ENCODE data around the gene TENM4.

The TENM4 gene

GRCh38 chr11:78651923-78652842, 788.6 kb downstream of the TENM4 start:
- Histone ChIP-seq H3K4me1 (ENCODE audit: control insufficient read depth, insufficient read depth, low read length) (no peaks in the 10 kb centered on the region), H3K36me3 (ENCODE audit: control insufficient read depth, insufficient read depth, low read length) (no peaks in the 10 kb centered on the region), H3K4me3 (ENCODE audit: low read length) (no peak overlapping the region), H3K9ac (ENCODE audit: low read length) (no peak overlapping the region), H3K27me3 (ENCODE audit: control insufficient read depth, insufficient read depth, low read length) (no peaks in the 10 kb centered on the region), H3K9me3 (ENCODE audit: control insufficient read depth, low read length) (no peaks in the 10 kb centered on the region)

DNA sequence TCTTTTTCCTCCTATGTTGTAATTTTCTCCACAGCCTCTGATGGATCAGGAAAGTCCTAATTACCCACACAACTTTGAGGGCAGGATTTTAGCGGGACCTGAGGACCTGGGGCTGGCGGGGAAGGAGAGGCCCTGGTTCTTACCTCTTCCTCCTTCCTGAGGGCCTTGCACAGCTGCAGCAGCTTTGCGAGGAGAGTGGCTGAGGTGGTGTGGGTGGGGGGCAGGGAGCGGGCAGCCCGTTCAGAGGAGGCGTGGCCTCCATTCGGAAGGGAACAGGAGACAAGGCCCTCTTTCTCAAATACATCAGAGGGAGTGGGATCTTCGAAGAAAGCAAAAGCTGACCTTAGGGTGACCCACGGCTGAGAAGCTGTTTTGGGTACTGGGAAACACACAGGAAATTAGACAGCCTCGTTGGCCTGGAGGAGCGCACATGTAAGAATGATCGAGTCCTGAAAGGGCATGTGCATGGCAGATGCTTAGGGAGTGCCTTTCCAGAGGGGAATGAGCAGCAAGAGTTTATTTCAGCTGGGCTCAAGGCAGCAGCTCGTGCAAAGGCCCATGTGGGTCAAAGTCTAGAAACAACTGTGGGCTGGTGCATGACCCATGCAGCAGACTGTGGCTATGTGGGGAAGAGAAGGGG, 789.6 kb downstream of the TENM4 start:
- Histone ChIP-seq H3K36me3 (ENCODE audit: control insufficient read depth, insufficient read depth, low read length) (no peaks in the 10 kb centered on the region), H3K4me3 (ENCODE audit: low read length) (no peak overlapping the region), H3K4me1 (ENCODE audit: control insufficient read depth, insufficient read depth, low read length) (no peaks in the 10 kb centered on the region), H3K9me3 (ENCODE audit: control insufficient read depth, low read length) (no peaks in the 10 kb centered on the region), H3K9ac (ENCODE audit: low read length) (no peak overlapping the region), H3K27me3 (ENCODE audit: control insufficient read depth, insufficient read depth, low read length) (no peaks in the 10 kb centered on the region)

GRCh38 chr11:78649361-78650215, 791.2 kb downstream of the TENM4 start:
- H3K9ac ChIP-seq (ENCODE audit: low read length): no peak overlapping the region
- no peaks in the 10 kb centered on the region for H3K27me3 ChIP-seq (ENCODE audit: control insufficient read depth, insufficient read depth, low read length)
- H3K9me3 ChIP-seq (ENCODE audit: control insufficient read depth, low read length): no peaks in the 10 kb centered on the region
- no peak overlapping the region for H3K4me3 ChIP-seq (ENCODE audit: low read length)
- no peaks in the 10 kb centered on the region for H3K4me1 ChIP-seq (ENCODE audit: control insufficient read depth, insufficient read depth, low read length)
- H3K36me3 ChIP-seq (ENCODE audit: control insufficient read depth, insufficient read depth, low read length): no peaks in the 10 kb centered on the region

- Histone ChIP-seq H3K9me3 (ENCODE audit: control insufficient read depth, low read length) (no peaks in the 10 kb centered on the region), H3K27me3 (ENCODE audit: control insufficient read depth, insufficient read depth, low read length) (no peaks in the 10 kb centered on the region), H3K9ac (ENCODE audit: low read length) (no peak overlapping the region), H3K4me1 (ENCODE audit: control insufficient read depth, insufficient read depth, low read length) (no peaks in the 10 kb centered on the region), H3K36me3 (ENCODE audit: control insufficient read depth, insufficient read depth, low read length) (no peaks in the 10 kb centered on the region), H3K4me3 (ENCODE audit: low read length) (no peak overlapping the region)
Observed at GRCh38 chr11:78647986-78648875, 792.6 kb downstream of the TENM4 start.

DNA sequence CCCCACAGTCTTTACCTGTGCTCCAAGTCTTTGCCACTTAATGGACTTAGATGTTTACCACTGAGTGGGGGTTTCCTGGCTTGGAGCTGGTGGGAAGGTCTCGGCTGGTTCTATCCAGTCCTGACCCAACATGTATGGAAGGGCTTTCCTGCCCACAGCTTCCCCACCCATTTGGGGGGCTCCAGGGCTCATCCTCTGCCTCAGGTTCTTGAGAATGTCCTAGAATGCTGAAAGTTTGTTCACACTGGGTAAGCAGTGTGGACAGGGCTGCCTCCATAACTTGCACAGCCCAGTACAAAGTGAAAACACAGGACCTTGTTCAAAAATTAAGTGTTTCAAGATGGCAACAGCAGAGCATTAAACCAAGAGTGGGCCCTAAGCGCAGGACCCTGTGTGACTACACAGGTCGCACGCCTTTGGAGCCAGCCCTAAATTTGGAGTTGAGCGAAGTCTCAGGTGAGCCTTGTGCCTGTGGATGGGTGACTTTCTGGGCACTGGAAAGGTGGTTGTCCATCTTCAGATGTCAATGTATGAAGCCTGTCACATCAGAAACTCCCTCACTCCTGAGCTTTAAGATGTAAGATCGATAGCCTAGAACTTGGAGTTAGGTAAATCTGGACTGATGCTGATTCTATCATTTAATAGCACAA, 793.4 kb downstream of the TENM4 start:
- Histone ChIP-seq H3K4me3 (ENCODE audit: low read length) (no peak overlapping the region), H3K36me3 (ENCODE audit: control insufficient read depth, insufficient read depth, low read length) (no peaks in the 10 kb centered on the region)

GRCh38 chr11:78646564-78647185, 794.2 kb downstream of the TENM4 start:
- Histone ChIP-seq H3K9me3 (ENCODE audit: control insufficient read depth, low read length) (no peaks in the 10 kb centered on the region), H3K4me3 (ENCODE audit: low read length) (no peak overlapping the region), H3K9ac (ENCODE audit: low read length) (no peak overlapping the region), H3K4me1 (ENCODE audit: control insufficient read depth, insufficient read depth, low read length) (no peaks in the 10 kb centered on the region), H3K27me3 (ENCODE audit: control insufficient read depth, insufficient read depth, low read length) (no peaks in the 10 kb centered on the region), H3K36me3 (ENCODE audit: control insufficient read depth, insufficient read depth, low read length) (no peaks in the 10 kb centered on the region)

More for the DNA sequence above, 793.4 kb downstream of the TENM4 start:
- H3K9me3 ChIP-seq (ENCODE audit: control insufficient read depth, low read length): no peaks in the 10 kb centered on the region
- no peak overlapping the region for H3K9ac ChIP-seq (ENCODE audit: low read length)
- no peaks in the 10 kb centered on the region for H3K4me1 ChIP-seq (ENCODE audit: control insufficient read depth, insufficient read depth, low read length)
- H3K27me3 ChIP-seq (ENCODE audit: control insufficient read depth, insufficient read depth, low read length): no peaks in the 10 kb centered on the region

DNA sequence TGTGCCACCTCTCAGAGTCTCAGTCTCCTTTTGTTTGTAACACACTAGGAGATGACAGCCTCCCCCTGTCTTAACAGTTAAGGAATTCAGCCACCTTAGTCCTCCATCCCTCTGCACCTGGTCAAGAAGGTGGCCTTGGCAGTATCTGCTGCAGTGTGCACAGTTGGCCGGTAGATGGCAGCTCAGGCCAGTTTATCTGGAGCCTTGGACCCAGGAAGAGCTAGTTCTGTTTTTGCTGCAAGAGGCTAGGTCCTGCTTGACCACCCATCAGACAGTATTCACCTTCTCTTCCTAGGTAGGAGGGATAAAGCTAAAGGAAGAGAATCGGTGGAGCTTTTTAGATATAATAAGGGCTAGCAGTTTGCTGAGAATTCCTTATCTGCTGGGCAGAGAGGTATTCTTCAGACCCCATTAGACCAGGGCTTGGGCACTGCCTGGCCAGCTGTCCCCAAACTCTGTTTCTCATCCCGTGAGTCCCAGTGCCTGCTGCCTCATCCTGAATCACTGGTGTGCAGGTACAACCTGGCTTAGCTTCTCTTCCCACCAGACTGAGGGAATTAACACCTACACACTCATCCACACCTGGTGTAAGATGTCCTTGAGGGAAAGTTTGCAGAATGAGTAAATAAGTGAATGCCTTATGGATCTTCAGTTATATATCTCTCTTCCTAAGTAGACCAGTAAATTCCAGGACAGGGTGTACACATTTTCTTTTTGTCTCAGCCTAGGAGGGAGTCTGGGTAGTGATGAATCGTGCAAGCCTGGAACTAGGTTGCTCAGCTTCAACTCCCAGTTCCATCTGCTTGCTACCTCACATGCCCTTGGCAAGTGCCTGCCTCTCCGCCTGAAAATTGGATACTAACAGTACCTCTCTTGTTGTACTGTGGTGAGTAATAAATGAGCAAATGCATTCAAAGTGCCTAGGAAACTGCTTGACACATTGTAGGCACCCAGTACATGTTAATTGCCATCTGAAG, 795.3 kb downstream of the TENM4 start:
- no peaks in the 10 kb centered on the region for H3K4me1 ChIP-seq (ENCODE audit: control insufficient read depth, insufficient read depth, low read length)
- no peaks in the 10 kb centered on the region for H3K36me3 ChIP-seq (ENCODE audit: control insufficient read depth, insufficient read depth, low read length)
- no peak overlapping the region for H3K4me3 ChIP-seq (ENCODE audit: low read length)
- H3K9me3 ChIP-seq (ENCODE audit: control insufficient read depth, low read length): no peaks in the 10 kb centered on the region
- no peaks in the 10 kb centered on the region for H3K27me3 ChIP-seq (ENCODE audit: control insufficient read depth, insufficient read depth, low read length)
- H3K9ac ChIP-seq (ENCODE audit: low read length): no peak overlapping the region

DNA sequence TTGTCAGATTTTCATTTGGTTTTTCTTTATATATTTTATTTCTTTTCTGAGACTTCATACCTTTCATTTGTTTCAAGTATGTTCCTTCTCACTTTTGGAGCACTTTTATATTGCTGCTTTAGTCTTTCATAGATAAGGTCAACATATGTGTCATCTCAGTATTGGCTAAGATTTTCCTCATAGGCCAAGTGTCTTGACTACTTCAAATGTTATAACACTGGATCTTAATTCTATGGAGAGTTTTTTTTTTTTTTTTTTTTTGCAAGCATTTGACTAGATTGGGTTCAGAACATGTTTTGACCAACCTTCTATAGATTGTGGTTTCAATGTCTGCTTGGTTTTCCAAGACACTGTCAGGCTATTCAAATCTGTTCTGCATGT, 797.2 kb downstream of the TENM4 start:
- H3K9ac ChIP-seq (ENCODE audit: low read length): no peak overlapping the region
- no peaks in the 10 kb centered on the region for H3K27me3 ChIP-seq (ENCODE audit: control insufficient read depth, insufficient read depth, low read length)
- no peak overlapping the region for H3K4me3 ChIP-seq (ENCODE audit: low read length)
- no peaks in the 10 kb centered on the region for H3K4me1 ChIP-seq (ENCODE audit: control insufficient read depth, insufficient read depth, low read length)
- no peaks in the 10 kb centered on the region for H3K9me3 ChIP-seq (ENCODE audit: control insufficient read depth, low read length)
- no peaks in the 10 kb centered on the region for H3K36me3 ChIP-seq (ENCODE audit: control insufficient read depth, insufficient read depth, low read length)

GRCh38 chr11:78642979-78643675, 797.7 kb downstream of the TENM4 start:
- no peaks in the 10 kb centered on the region for H3K4me1 ChIP-seq (ENCODE audit: control insufficient read depth, insufficient read depth, low read length)
- no peak overlapping the region for H3K4me3 ChIP-seq (ENCODE audit: low read length)
- H3K27me3 ChIP-seq (ENCODE audit: control insufficient read depth, insufficient read depth, low read length): no peaks in the 10 kb centered on the region
- no peaks in the 10 kb centered on the region for H3K36me3 ChIP-seq (ENCODE audit: control insufficient read depth, insufficient read depth, low read length)
- no peak overlapping the region for H3K9ac ChIP-seq (ENCODE audit: low read length)
- H3K9me3 ChIP-seq (ENCODE audit: control insufficient read depth, low read length): no peaks in the 10 kb centered on the region

Data from mucosa of stomach (tissue), 1 donor.